Hepatocyte (in vitro differentiated cells): ENCODE results near the gene BCL11A. TPM values are rescaled to one million over a fixed set of nuclear protein-coding genes. Genes with fewer than 3 reads are reported as not detected.
A peak's percentile ranks its signal among the peaks of the same experiment; 100 is the strongest.

ENCODE experiments used
- DNase-seq: peaks from one replicate; pipeline ENCODE4 v3.0.0-alpha.2; 2016; ENCODE audit warnings: low spot score
- H2AFZ ChIP-seq: fragments of 200-600 bp; sonication (generic); 2 replicates; pipeline ENCODE4 v1.6.0; 2016; ENCODE audit warnings: antibody characterized with exemption, mild to moderate bottlenecking
- H3K27ac ChIP-seq: fragments of 200-600 bp; sonication (generic); 2 replicates; pipeline ENCODE4 v1.5.1; 2016; ENCODE audit warnings: mild to moderate bottlenecking
- H3K27me3 ChIP-seq: fragments of 200-600 bp; sonication (generic); 2 replicates; pipeline ENCODE4 v1.6.1; 2016
- H3K36me3 ChIP-seq: fragments of 200-600 bp; sonication (generic); replicated peaks from 2 replicates; pipeline ENCODE4 v1.5.1; 2016; ENCODE audit warnings: low read depth; ENCODE audit not compliant: insufficient read depth
- H3K4me1 ChIP-seq: fragments of 200-600 bp; sonication (generic); 2 replicates; pipeline ENCODE4 v1.5.1; 2016; ENCODE audit warnings: mild to moderate bottlenecking, moderate library complexity; ENCODE audit not compliant: insufficient read depth
- H3K4me2 ChIP-seq: fragments of 200-600 bp; sonication (generic); 2 replicates; pipeline ENCODE4 v1.6.0; 2016
- H3K4me3 ChIP-seq: fragments of 200-600 bp; sonication (generic); 2 replicates; pipeline ENCODE4 v1.5.1; 2016; ENCODE audit warnings: mild to moderate bottlenecking
- H3K79me2 ChIP-seq: fragments of 200-600 bp; sonication (generic); 2 replicates; pipeline ENCODE4 v1.6.0; 2017; ENCODE audit warnings: mild to moderate bottlenecking
- H3K9me2 ChIP-seq: fragments of 200-600 bp; sonication (generic); replicated peaks from 2 replicates; pipeline ENCODE4 v1.6.0; 2017; ENCODE audit warnings: mild to moderate bottlenecking; ENCODE audit not compliant: insufficient read depth
- H3K9me3 ChIP-seq: fragments of 200-600 bp; sonication (generic); 2 replicates; pipeline ENCODE4 v1.5.1; 2016; ENCODE audit warnings: low read depth, mild to moderate bottlenecking
- H4K20me1 ChIP-seq: fragments of 200-600 bp; sonication (generic); 2 replicates; pipeline ENCODE4 v1.6.0; 2016; ENCODE audit warnings: mild to moderate bottlenecking; ENCODE audit not compliant: insufficient read depth, poor library complexity, severe bottlenecking
- CTCF ChIP-seq: fragments of 200-600 bp; sonication (generic); IDR thresholded peaks from 2 replicates; pipeline ENCODE4 v1.5.1; 2016; ENCODE audit warnings: antibody characterized with exemption, mild to moderate bottlenecking; ENCODE audit not compliant: poor library complexity
- EZH2 ChIP-seq: fragments of 200-600 bp; sonication (generic); IDR thresholded peaks from 2 replicates; pipeline ENCODE4 v1.6.1; 2016; ENCODE audit warnings: antibody characterized with exemption, mild to moderate bottlenecking, borderline replicate concordance
- EZH2phosphoT487 ChIP-seq: fragments of 200-600 bp; sonication (generic); IDR thresholded peaks from one replicate; pipeline ENCODE4 v1.6.1; 2018; ENCODE audit warnings: antibody characterized with exemption, mild to moderate bottlenecking, low read depth, moderate library complexity; ENCODE audit not compliant: unreplicated experiment, severe bottlenecking
- WGBS: methylation state at CpG from one replicate; pipeline ENCODE4 v1.1.6; 2016; ENCODE audit warnings: low lambda C conversion rate; ENCODE audit errors: missing lambda C conversion rate; 5-methylcytosine and 5-hydroxymethylcytosine counted together
- polyA plus RNA-seq: library from polyadenylated mRNA; unstranded; fragments of >200 nt; fragmentation: Nextera tagmentation; extraction: Ambion mirVana; gene quantifications from 2 replicates; pipeline ENCODE4 v1.2.1, GENCODE V29; 2016
- total RNA-seq: library from RNA; depleted of rRNA; stranded (reverse); fragments of >200 nt; gene quantifications from 2 replicates; pipeline ENCODE4 v1.2.3, GENCODE V29; 2014

BCL11A gene
- total and polyA plus RNA-seq, 2 experiments from 2014 or later: 14.4 to 22.6 TPM

- no peaks in the 10 kb centered on the region for H4K20me1 ChIP-seq
- H3K79me2 ChIP-seq: peaks cover 48% of the 10 kb centered on the region
- no peak for DNase-seq
- peak overlapping the region; percentile 91 for H3K27ac ChIP-seq
- H3K4me1 ChIP-seq: peaks cover 29% of the 10 kb centered on the region
- no peaks in the 10 kb centered on the region for H3K27me3 ChIP-seq
- 2% methylated on average over 38 of the region's 38 CpGs for WGBS
- H2AFZ ChIP-seq: peak overlapping the region; percentile 90
- no peaks in the 10 kb centered on the region for H3K36me3 ChIP-seq
- TF ChIP-seq EZH2: no peak
- TF ChIP-seq EZH2phosphoT487: no peak
- no peak for TF ChIP-seq CTCF
- no peaks in the 10 kb centered on the region for H3K9me2 ChIP-seq
- peak overlapping the region; percentile 92 for H3K4me3 ChIP-seq
- H3K4me2 ChIP-seq: peak overlapping the region; percentile 98
- no peaks in the 10 kb centered on the region for H3K9me3 ChIP-seq
Measured at GRCh38 chr2:60552851-60553494, 481 bp downstream of the BCL11A start.

DNA sequence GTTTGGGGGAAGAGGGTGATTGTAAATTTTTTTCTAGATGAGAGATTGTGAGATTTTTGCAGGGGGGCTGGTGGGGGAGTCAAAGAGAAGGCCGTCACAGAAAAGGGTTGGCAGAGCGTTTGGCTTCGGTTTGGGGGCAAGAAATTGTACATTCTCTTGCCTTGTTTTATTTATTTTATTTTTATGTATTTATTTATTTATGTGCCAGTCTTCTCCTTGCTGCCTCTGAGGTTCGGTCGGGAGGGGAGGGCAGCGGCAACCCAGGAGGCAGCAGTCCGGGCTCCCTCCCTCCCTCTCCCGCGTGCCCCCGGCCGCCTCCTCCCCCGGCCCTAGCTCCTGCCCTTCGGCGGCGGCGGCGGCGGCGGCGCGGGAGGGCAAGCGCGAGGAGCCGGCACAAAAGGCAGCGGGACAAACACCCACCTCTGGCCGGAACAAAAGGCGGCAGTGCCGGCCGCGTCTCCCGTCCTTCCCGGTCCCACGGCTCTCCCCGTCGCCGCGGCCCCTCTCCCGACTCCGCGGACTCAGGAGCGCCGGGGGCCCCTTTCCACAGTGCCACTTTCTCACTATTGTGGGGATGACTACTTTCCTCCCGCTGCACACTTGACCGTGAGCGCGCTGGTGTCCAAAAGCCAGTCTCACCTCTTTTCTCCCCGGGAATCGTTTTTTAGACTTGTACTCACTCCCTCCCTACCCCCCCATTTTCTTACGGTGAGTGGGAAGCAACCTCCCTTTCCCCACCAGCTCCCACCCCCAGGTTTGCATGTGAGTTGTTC is 1.2 kb downstream of the BCL11A start:
- Histone ChIP-seq H4K20me1 (no peaks in the 10 kb centered on the region), H3K4me1 (peaks cover 32% of the 10 kb centered on the region), H3K4me2 (peak overlapping the region; percentile 98), H3K27ac (peak overlapping the region; percentile 91), H3K9me2 (no peaks in the 10 kb centered on the region), H3K27me3 (no peaks in the 10 kb centered on the region), H3K79me2 (peaks cover 55% of the 10 kb centered on the region), H2AFZ (peak overlapping the region; percentile 90), H3K36me3 (no peaks in the 10 kb centered on the region), H3K4me3 (peak overlapping the region; percentile 92), H3K9me3 (no peaks in the 10 kb centered on the region)
- no peak for TF ChIP-seq EZH2phosphoT487
- no peak for TF ChIP-seq CTCF
- no peak for TF ChIP-seq EZH2
- 2% methylated on average over 25 of the region's 49 CpGs for WGBS
- DNase-seq: peak; percentile 54

GRCh38 chr2:60551240-60552077 is 2.0 kb downstream of the BCL11A start:
- Histone ChIP-seq H3K4me2 (peak overlapping the region; percentile 98), H3K4me3 (peak overlapping the region; percentile 92), H3K27ac (peak overlapping the region; percentile 91), H4K20me1 (peaks cover 6% of the 10 kb centered on the region), H3K36me3 (no peaks in the 10 kb centered on the region), H3K27me3 (no peaks in the 10 kb centered on the region), H3K79me2 (peaks cover 63% of the 10 kb centered on the region), H2AFZ (peak overlapping the region; percentile 90), H3K9me3 (no peaks in the 10 kb centered on the region), H3K4me1 (peaks cover 32% of the 10 kb centered on the region), H3K9me2 (no peaks in the 10 kb centered on the region)
- peak; percentile 71 for DNase-seq
- TF ChIP-seq CTCF: no peak
- no peak for TF ChIP-seq EZH2
- TF ChIP-seq EZH2phosphoT487: no peak
- WGBS: 1% methylated on average over 47 of the region's 63 CpGs
